Esophagus muscularis mucosa (tissue), 4 donors: ENCODE data around the gene IGSF21. TPM values are rescaled to one million over a fixed set of nuclear protein-coding genes. Genes with fewer than 3 reads are reported as not detected.

Source experiments
- DNase-seq: peaks from one replicate; pipeline ENCODE4 v3.0.0-alpha.2; 2017; ENCODE audit errors: extremely low spot score
- H3K27ac ChIP-seq, 4 donors: fragments of 200-600 bp; sonication (generic); replicated peaks in 1 of 4; 1 replicate in 3 of 4; 2 replicates in 1 of 4; pipeline ENCODE4 v1.5.1; 2016 to 2019; ENCODE audit warnings: mild to moderate bottlenecking in 1 of 4
- H3K27me3 ChIP-seq, 4 donors: fragments of 200-600 bp; sonication (generic); one replicate each; pipeline versions ENCODE4 v1.5.1 to v1.6.0; 2016 to 2019
- H3K36me3 ChIP-seq, 4 donors: fragments of 200-600 bp; sonication (generic); one replicate each; pipeline ENCODE4 v1.5.1; 2016 to 2019
- H3K4me1 ChIP-seq, 4 donors: fragments of 200-600 bp; sonication (generic); one replicate each; pipeline ENCODE4 v1.5.1; 2016 to 2019
- H3K4me3 ChIP-seq, 4 donors: fragments of 200-600 bp; sonication (generic); 1 replicate in 2 of 4; 2 replicates in 2 of 4; pipeline ENCODE4 v1.5.1; 2016 to 2019; ENCODE audit warnings: mild to moderate bottlenecking in 4 of 4, moderate library complexity in 1 of 4
- H3K9me3 ChIP-seq, 4 donors: fragments of 200-600 bp; sonication (generic); 1 replicate in 3 of 4; 2 replicates in 1 of 4; pipeline ENCODE4 v1.5.1; 2016 to 2019
- EP300 ChIP-seq: sonication (generic); formaldehyde crosslinking; IDR thresholded peaks from one replicate; pipeline ENCODE4 v1.6.1; 2017; ENCODE audit warnings: antibody characterized with exemption
- POLR2A ChIP-seq: fragments of 450-650 bp; IDR thresholded peaks from one replicate; pipeline ENCODE4 v1.6.1; 2017; ENCODE audit warnings: antibody characterized with exemption, moderate library complexity, mild to moderate bottlenecking, low read depth
- POLR2AphosphoS5 ChIP-seq, 2 donors: sonication (generic); formaldehyde crosslinking; IDR thresholded peaks; one replicate each; pipeline ENCODE4 v1.6.1; 2017; ENCODE audit warnings: antibody characterized with exemption in 2 of 2
- WGBS: methylation state at CpG from one replicate; pipeline ENCODE4 v1.1.5; 2018; 5-methylcytosine and 5-hydroxymethylcytosine counted together
- intact Hi-C: fragments of 100-400 bp; cut with DNase I; formaldehyde crosslinking; loops from one replicate; pipeline ENCODE4 v1.15.1; 2023
- total RNA-seq, 4 donors: library from RNA; depleted of rRNA; stranded (reverse); fragments of >200 nt; gene quantifications; one replicate each; pipeline versions ENCODE4 v1.1.0 to v1.2.1, GENCODE V29; 2016
- TF ChIP-seq, protein P1 (sequence below), 3 experiments: fragments of 200-600 bp in 2 of 3; fragments of 450-650 bp in 1 of 3; sonication (generic) in 2 of 3; IDR thresholded peaks; one replicate each; pipeline ENCODE4 v1.5.1; 2017 to 2019; ENCODE audit warnings: antibody characterized with exemption in 3 of 3, mild to moderate bottlenecking in 2 of 3, moderate library complexity in 1 of 3

The IGSF21 gene
- total RNA-seq, 4 donors from 2014 or later, result 1.1 to 2.7 (median 1.2) TPM

DNA sequence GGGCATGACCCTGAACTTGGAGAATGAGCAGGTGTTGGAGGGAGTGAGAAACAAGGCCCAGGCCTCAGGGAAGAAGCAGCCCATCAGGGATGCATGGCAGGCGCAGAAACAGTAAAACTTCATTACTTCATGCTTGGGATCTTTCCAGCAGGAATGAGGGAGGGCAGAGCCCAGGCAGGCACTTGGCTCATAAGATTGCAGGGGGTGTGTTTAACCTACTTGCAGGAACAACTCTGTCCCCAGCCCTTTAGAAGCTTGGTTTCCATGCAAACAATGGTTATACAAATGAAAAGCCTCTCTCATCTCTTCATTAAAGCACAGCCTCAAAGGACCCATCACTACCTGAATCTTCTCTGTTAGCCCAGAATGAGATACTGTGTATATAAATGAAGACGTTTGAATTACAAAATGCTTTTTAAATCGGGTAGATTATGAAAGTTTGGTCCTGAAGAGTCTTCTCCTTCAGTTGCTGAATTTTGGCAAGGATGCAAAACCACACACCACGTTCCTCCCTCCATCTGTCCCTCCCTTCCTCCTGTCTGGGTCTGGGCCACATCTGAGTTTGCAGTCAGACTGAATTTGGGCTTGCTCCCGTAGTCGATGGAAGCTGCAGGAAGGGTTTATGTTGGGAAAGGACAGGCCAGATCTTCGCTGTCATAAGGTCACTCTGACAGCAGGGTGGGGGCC, 218.8 kb downstream of the IGSF21 start:
- TF ChIP-seq POLR2AphosphoS5 (IDR thresholded peaks at IDR 0.05) (no peak), EP300 (no peak), POLR2A (no peak)
- TF ChIP-seq, protein P1, sequence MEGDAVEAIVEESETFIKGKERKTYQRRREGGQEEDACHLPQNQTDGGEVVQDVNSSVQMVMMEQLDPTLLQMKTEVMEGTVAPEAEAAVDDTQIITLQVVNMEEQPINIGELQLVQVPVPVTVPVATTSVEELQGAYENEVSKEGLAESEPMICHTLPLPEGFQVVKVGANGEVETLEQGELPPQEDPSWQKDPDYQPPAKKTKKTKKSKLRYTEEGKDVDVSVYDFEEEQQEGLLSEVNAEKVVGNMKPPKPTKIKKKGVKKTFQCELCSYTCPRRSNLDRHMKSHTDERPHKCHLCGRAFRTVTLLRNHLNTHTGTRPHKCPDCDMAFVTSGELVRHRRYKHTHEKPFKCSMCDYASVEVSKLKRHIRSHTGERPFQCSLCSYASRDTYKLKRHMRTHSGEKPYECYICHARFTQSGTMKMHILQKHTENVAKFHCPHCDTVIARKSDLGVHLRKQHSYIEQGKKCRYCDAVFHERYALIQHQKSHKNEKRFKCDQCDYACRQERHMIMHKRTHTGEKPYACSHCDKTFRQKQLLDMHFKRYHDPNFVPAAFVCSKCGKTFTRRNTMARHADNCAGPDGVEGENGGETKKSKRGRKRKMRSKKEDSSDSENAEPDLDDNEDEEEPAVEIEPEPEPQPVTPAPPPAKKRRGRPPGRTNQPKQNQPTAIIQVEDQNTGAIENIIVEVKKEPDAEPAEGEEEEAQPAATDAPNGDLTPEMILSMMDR (IDR thresholded peaks at IDR 0.05), result no peak
- H3K27ac ChIP-seq, result no peak overlapping the region
- H3K4me3 ChIP-seq, result no peak overlapping the region
- H3K36me3 ChIP-seq, result no peaks in the 10 kb centered on the region
- H3K27me3 ChIP-seq, result peaks cover 0 to 7% (median 0%) of the 10 kb centered on the region in 4 donors
- intact Hi-C loops, result no loop called here
- H3K4me1 ChIP-seq, result peaks cover 0 to 14% (median 12%) of the 10 kb centered on the region in 4 donors
- WGBS, result 9% methylated on average over 7 of the region's 7 CpGs
- no peak for DNase-seq
- H3K9me3 ChIP-seq, result no peaks in the 10 kb centered on the region

DNA sequence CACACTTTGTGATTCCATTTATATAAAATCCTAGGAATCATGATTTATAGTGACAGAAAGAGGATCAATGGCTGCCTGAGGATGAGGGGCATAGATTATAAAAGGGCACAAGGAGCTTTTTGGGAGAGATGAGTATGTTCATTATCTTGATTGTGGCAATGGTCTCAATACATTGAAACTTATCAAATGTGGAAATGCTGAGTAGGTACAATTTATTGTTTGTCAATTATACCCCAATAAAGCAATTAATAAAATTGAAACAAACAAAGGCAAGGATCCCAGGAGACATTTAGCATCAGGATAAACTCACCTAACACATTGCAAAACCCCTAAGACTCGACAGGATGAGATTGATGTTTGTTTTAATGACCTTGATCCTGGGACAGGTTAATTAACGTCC, 220.1 kb downstream of the IGSF21 start:
- Histone ChIP-seq H3K27me3 (peaks cover 0 to 20% (median 0%) of the 10 kb centered on the region in 4 donors), H3K4me1 (peaks cover 0 to 14% (median 12%) of the 10 kb centered on the region in 4 donors), H3K9me3 (no peaks in the 10 kb centered on the region), H3K36me3 (no peaks in the 10 kb centered on the region), H3K27ac (no peak overlapping the region), H3K4me3 (no peak overlapping the region)
- TF ChIP-seq POLR2A, result no peak
- TF ChIP-seq, protein P1 (IDR thresholded peaks at IDR 0.05), result no peak
- TF ChIP-seq POLR2AphosphoS5 (IDR thresholded peaks at IDR 0.05), result no peak
- no peak for DNase-seq
- 40% methylated on average over 2 of the region's 2 CpGs for WGBS
- intact Hi-C loops, result no loop called here

DNA sequence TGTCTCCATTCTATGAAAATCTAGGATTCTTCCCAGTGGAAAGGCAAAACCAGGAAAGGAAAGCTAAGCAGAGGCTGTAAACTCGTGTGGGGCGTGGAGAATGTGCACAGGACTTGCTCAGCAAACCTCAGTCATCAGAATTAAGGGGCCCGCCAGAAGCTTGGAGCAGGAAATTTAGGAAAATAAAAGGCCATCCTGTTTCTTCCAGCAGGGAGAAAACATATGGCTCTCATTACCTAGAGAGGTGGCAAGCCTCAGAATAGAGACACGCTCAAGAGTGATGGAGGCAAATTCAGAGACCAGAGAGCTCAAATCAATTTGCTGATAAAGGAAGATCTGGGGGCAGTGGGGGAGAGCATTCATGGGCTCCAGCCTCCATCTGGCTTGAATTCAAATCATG, 221.2 kb downstream of the IGSF21 start:
- Histone ChIP-seq H3K4me3 (no peak overlapping the region), H3K27ac (no peak overlapping the region), H3K36me3 (no peaks in the 10 kb centered on the region), H3K27me3 (peaks cover 0 to 30% (median 0%) of the 10 kb centered on the region in 4 donors), H3K4me1 (peaks cover 0 to 14% (median 12%) of the 10 kb centered on the region in 4 donors), H3K9me3 (no peaks in the 10 kb centered on the region)
- TF ChIP-seq POLR2A, result no peak
- TF ChIP-seq, protein P1 (IDR thresholded peaks at IDR 0.05), result no peak
- no peak for TF ChIP-seq EP300
- no peak for TF ChIP-seq POLR2AphosphoS5 (IDR thresholded peaks at IDR 0.05)
- no peak for DNase-seq
- 69% methylated on average over 4 of the region's 4 CpGs for WGBS
- intact Hi-C loops, result no loop called here

DNA sequence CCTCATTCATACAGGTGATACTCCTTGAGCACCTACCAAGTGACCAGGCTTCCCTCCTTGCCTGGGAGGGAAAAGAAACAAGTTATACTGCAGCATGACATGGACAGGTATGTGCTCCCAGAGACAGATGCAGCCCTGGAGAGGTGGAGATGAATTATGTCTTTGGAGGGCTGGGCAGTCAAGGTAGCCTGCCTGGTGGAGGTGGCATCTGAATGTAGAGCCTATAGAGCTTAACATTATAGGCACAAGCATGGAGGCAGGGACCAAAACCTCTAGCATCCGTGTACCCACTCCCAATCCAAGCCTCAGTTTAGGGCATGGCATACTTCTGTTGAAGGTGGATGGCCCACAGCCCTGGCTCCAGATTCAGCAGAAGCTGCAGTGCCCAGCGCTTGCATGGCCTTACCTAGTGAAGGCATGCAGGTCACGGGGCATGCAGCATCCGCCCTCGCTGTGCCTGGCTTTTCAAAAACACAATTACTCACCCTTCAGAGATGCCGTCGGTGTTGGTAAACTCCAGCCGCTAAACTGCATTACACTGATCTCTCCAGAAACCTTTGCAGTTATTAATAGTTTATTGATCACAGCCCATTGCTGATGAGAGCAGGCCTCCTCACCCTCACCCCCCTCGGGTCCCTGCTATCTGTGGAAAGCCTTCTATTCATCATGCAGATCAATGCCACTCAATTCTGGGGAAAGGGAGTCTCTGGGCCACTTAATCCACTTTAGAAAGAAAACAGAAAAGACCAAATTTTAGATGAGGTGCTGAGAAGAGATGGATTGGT, 222.1 kb downstream of the IGSF21 start:
- intact Hi-C loops, result no loop called here
- Histone ChIP-seq H3K9me3 (no peaks in the 10 kb centered on the region), H3K4me1 (peaks cover 0 to 14% (median 12%) of the 10 kb centered on the region in 4 donors), H3K27ac (no peak overlapping the region), H3K27me3 (peaks cover 0 to 32% (median 0%) of the 10 kb centered on the region in 4 donors), H3K36me3 (no peaks in the 10 kb centered on the region), H3K4me3 (no peak overlapping the region)
- 78% methylated on average over 7 of the region's 9 CpGs for WGBS
- TF ChIP-seq POLR2AphosphoS5 (IDR thresholded peaks at IDR 0.05) (no peak), EP300 (no peak), POLR2A (no peak)
- TF ChIP-seq, protein P1 (IDR thresholded peaks at IDR 0.05), result no peak
- no peak for DNase-seq
